Activated T-cell treated with anti-CD3 and anti-CD28 coated beads for 48 hours (primary cell): ENCODE measurements around the gene HOXC11.

Experiments
- DNase-seq: peaks from one replicate; pipeline ENCODE4 v3.0.0-alpha.2; 2020; ENCODE audit warnings: low read depth

Gene HOXC11

GRCh38 chr12:53942467-53942997 is 30.4 kb upstream of the HOXC11 start:
- DNase-seq = no peak

- no peak for DNase-seq
Observed at GRCh38 chr12:53944209-53944608, 28.7 kb upstream of the HOXC11 start.

DNA sequence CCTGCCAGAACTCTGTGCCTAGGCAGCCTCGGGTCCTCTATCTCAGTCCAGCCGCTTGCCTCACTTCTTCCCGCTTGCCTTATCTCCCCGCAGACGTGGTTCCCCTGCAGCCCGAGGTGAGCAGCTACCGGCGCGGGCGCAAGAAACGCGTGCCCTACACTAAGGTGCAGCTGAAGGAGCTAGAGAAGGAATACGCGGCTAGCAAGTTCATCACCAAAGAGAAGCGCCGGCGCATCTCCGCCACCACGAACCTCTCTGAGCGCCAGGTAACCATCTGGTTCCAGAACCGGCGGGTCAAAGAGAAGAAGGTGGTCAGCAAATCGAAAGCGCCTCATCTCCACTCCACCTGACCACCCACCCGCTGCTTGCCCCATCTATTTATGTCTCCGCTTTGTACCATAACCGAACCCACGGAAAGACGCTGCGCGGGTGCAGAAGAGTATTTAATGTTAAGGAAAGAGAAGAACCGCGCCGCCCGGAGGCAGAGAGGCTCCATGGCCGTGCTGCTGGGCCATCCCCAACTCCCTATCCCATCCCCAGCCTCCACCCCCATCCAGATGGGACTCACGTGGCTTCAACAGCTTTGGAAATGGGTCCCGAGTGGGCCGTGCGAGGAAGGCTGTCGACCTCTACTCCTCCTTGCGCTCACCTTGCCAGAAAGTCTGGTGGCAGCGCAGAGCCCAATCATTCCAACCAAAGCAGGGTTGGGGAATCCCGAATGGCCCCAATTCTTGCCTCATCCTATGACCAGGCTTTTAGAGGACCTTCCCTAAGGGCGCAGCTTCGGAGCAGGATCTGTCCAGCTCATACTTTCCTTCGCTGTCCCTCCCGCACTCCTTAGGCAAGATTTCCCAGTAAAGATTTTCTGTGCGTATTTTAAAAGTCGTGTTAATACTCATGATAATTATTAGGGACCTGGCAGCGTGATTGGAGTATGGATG is 27.7 kb upstream of the HOXC11 start:
- no peak for DNase-seq

DNA sequence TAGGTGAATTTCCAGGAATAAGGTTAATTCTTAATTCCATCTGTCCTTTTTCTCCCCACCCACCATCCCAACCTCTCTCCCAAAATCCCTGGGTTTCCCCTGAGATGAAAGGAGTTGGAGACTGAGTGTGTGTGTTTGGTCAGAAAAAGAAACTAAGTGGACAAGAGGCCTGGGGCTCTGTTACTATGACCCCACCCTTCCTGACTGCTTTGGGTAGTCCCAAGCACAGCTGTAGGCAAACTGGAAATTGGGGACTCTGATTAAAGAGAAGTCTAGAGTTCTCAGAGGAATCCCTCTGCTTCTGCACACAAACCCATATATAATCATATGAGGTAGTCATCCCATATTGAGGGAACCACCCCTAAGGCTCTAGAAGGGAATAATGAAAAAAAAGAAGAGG is 25.2 kb upstream of the HOXC11 start:
- DNase-seq = no peak

GRCh38 chr12:53948650-53949593 is 24.0 kb upstream of the HOXC11 start:
- DNase-seq = no peak

DNA sequence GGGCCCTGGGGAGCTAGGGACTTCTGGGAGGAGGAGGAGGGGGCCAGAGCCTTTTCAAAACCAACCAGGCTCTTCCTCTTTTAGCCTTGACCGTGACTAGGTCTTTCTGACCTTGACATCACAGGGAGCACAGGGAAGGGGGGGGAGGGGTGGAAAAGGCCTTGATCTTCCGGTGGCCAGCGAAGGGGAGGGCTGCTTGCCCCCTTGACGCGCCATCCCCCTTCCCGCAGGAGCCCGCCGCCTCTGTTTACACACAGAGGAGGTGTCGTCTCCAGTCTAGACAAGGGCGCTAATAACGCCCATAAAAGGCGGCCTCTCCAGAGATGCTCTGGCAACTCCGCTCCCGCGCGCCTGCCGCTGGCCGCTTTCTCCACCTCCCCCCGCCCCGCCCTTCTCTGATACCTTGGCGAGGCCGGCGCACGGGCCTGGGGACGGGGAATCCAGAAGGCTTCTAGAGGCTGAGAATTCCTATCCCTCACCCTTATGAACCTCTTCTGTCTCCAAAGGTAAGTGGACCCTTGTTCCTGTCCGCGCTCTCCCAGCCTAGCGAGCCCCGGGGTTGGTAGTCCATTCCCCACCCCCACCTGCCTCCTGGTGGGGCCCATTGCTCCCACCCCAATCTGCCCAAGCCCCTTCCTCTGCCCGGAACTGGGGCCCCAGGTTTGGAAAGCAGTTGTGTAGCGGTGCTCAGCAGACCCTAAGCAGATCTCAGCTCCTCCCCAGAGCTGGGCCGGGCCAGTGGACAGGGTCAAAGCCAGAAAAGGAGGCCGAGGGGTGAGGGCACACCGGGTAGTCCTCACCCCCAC is 23.1 kb upstream of the HOXC11 start:
- DNase-seq = no peak

- no peak for DNase-seq
Observed at GRCh38 chr12:53950437-53950773, 22.5 kb upstream of the HOXC11 start.

GRCh38 chr12:53950789-53951576 is 21.9 kb upstream of the HOXC11 start:
- DNase-seq = no peak

- DNase-seq = no peak
Observed at GRCh38 chr12:53951577-53952334, 21.2 kb upstream of the HOXC11 start.

GRCh38 chr12:53952335-53952694 is 20.6 kb upstream of the HOXC11 start:
- no peak for DNase-seq

GRCh38 chr12:53952871-53953734 is 19.8 kb upstream of the HOXC11 start:
- DNase-seq = no peak

- no peak for DNase-seq
Observed at GRCh38 chr12:53953831-53954693, 18.9 kb upstream of the HOXC11 start.

DNA sequence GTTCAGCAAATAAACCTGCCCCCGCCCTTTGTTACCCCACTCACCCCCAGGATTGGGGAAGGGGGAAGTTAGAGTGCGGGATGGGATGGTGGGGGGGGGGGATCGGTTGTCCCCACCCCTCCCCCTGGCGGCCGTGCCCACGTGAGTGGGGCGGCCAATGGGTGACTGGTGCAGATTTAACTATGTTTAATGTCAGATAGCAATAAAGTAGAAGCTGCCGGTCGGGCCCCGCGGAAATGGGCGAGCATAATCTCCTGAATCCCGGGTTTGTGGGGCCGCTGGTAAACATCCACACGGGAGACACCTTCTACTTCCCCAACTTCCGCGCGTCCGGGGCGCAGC is 18.3 kb upstream of the HOXC11 start, which contains the start of gene HOXC12:
TSS of gene HOXC12 (plus strand) at position 210 of the 342 bp plus-strand sequence. CDS start at position 237, 27 bp downstream.
- DNase-seq = no peak

DNA sequence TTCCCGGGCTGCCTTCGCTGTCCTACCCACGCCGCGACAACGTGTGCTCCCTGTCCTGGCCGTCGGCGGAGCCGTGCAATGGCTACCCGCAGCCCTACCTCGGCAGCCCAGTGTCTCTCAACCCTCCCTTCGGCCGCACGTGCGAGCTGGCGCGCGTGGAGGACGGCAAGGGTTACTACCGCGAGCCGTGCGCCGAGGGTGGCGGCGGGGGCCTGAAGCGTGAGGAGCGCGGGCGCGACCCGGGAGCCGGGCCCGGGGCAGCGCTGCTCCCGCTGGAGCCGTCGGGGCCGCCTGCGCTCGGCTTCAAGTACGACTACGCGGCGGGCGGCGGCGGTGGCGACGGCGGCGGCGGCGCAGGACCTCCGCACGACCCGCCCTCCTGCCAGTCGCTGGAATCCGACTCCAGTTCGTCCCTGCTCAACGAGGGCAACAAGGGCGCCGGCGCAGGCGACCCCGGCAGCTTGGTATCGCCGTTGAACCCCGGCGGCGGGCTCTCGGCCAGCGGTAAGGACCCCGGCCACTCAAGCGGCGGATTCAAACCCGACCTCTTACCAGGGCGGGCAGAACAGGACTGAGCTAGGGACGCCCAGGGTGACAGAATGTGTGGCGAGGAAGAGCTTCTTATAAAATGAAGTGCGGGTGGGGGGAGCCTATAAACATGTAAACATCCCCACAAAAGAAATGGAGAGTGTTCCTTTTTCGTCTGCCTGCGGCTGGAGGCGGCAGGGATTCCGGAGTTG is 17.7 kb upstream of the HOXC11 start:
- no peak for DNase-seq

DNA sequence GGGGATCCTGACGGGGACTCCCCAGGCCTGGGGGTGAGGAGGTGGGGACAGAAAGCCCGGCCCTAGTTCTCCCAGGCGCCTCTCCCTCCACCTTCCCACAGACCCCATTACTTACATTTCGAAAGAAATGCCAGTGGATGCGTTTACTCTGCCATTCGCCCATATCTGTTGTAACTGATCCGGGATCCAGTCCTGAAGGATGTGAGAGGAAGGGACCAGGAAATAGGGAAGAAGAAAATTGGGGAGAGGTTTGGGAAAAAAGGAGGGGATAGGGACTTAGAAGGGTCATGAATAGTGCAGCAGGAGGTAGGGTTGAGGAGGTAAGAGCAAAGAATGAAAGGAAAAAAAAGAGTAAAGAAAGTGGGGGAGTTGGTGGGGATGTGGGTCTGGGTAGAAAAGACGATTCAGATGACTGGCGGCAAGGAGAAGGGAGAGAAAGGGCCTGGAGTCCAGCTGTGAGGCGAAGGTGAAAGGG is 17.1 kb upstream of the HOXC11 start:
- no peak for DNase-seq

DNA sequence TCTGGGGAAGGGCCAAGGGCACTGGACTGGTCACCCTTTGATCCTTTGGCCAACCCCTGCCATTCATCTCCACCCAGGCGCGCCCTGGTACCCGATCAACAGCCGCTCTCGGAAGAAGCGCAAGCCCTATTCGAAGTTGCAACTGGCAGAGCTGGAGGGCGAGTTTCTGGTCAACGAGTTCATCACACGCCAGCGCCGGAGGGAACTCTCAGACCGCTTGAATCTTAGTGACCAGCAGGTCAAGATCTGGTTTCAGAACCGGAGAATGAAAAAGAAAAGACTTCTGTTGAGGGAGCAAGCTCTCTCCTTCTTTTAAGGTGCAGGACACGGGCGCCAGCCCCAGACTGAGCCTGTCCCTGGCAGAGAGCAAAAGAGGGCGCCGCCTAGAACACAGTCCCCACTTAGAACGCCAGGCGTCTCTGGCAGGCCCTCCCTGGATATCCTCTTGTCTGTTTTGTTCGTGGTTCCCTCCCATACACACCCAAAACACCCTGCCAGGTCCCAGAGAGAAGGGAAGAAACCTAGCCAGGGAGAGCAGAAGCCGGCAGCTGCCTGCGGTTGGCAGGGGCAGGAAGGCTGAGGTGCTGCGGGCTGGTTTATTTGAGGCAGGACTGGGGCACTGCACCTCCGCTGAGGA is 16.6 kb upstream of the HOXC11 start:
- DNase-seq = no peak
